OCI-LY7 (cell line): ENCODE measurements around the gene CSPG4.
"Not testable (repeated sequence)": the region's sequence is repeated elsewhere in the genome, so short reads cannot be mapped to it uniquely, and the experiment has no call there.

Experiments used
- EZH2phosphoT487 ChIP-seq: fragments of 200-600 bp; sonication (generic); IDR thresholded peaks from 2 replicates; pipeline ENCODE4 v1.6.1; 2018; ENCODE audit warnings: low read depth, borderline replicate concordance, mild to moderate bottlenecking, mixed run types, antibody characterized with exemption, low read length, moderate library complexity, mixed read lengths
- TF ChIP-seq, protein P1 (sequence below): fragments of 200-600 bp; sonication (generic); conservative IDR thresholded peaks from 2 replicates; pipeline ENCODE4 v1.5.1; 2014; ENCODE audit warnings: mild to moderate bottlenecking, antibody characterized with exemption, low read length, moderate library complexity, mixed read lengths

DNA sequence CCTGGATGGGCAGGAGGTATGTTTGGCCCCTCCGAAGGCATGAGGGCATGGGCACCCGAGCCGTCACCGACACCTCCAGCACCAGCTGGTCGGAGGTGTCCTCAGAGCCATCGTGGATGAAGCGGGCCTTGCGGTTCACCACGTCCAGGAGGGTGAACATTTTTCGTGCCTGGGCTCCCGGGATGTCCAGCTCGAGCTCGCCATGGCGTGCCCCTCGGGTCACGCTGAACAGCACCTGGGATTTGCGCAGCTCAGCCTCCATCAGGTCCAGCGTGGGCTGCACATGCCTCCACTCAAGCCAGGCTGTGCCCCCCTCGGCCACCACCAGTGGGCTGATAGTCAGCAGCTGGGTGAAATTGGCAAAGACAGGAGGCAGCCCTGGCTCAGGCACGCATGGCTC lies 23.2 kb downstream of the CSPG4 start:
- TF ChIP-seq, protein P1, sequence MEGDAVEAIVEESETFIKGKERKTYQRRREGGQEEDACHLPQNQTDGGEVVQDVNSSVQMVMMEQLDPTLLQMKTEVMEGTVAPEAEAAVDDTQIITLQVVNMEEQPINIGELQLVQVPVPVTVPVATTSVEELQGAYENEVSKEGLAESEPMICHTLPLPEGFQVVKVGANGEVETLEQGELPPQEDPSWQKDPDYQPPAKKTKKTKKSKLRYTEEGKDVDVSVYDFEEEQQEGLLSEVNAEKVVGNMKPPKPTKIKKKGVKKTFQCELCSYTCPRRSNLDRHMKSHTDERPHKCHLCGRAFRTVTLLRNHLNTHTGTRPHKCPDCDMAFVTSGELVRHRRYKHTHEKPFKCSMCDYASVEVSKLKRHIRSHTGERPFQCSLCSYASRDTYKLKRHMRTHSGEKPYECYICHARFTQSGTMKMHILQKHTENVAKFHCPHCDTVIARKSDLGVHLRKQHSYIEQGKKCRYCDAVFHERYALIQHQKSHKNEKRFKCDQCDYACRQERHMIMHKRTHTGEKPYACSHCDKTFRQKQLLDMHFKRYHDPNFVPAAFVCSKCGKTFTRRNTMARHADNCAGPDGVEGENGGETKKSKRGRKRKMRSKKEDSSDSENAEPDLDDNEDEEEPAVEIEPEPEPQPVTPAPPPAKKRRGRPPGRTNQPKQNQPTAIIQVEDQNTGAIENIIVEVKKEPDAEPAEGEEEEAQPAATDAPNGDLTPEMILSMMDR = not testable (repeated sequence)
- not testable (repeated sequence) for TF ChIP-seq EZH2phosphoT487
